Activated CD4-positive, alpha-beta T cell treated with anti-CD3 and anti-CD28 coated beads, Interleukin-2, amount 50 U/mL, for 24 hours (primary cell): ENCODE results near the gene CTBP1.

Experiments
- DNase-seq, 2 donors: peaks; one replicate each; pipeline ENCODE4 v3.0.0-alpha.2; 2020; ENCODE audit warnings: low read depth in 1 of 2, low spot score in 1 of 2

CTBP1 gene

GRCh38 chr4:1199556-1200331, 49.2 kb downstream of the CTBP1 start:
- DNase-seq: no peak

- DNase-seq: no peak
These were observed 50.7 kb downstream of the CTBP1 start for GRCh38 chr4:1198098-1198844.

GRCh38 chr4:1196421-1197183, 52.3 kb downstream of the CTBP1 start:
- DNase-seq: no peak

- no peak for DNase-seq
These were observed 53.0 kb downstream of the CTBP1 start for GRCh38 chr4:1195891-1196401.

- DNase-seq: no peak
These were observed 53.7 kb downstream of the CTBP1 start for GRCh38 chr4:1195109-1195671.

GRCh38 chr4:1194010-1194900, 54.7 kb downstream of the CTBP1 start:
- no peak for DNase-seq

- no peak for DNase-seq
These were observed 55.5 kb downstream of the CTBP1 start for GRCh38 chr4:1193206-1194009.

- no peak for DNase-seq
These were observed 56.3 kb downstream of the CTBP1 start for GRCh38 chr4:1192493-1193205.

GRCh38 chr4:1192091-1192492, 56.8 kb downstream of the CTBP1 start:
- no peak for DNase-seq

- no peak for DNase-seq
These were observed 57.3 kb downstream of the CTBP1 start for GRCh38 chr4:1191621-1192020.

GRCh38 chr4:1187182-1187581, 61.7 kb downstream of the CTBP1 start:
- no peak for DNase-seq

GRCh38 chr4:1183985-1184773, 64.8 kb downstream of the CTBP1 start:
- no peak for DNase-seq

- no peak for DNase-seq
These were observed 66.6 kb downstream of the CTBP1 start for GRCh38 chr4:1182313-1182712.

- DNase-seq: no peak
These were observed 68.3 kb downstream of the CTBP1 start for GRCh38 chr4:1180663-1181062.

- no peak for DNase-seq
These were observed 69.0 kb downstream of the CTBP1 start for GRCh38 chr4:1179976-1180375.

- DNase-seq: no peak
These were observed 69.9 kb downstream of the CTBP1 start for GRCh38 chr4:1179089-1179441.

GRCh38 chr4:1178300-1179088, 70.4 kb downstream of the CTBP1 start:
- no peak for DNase-seq
